ENCODE results near the gene ELOVL2. TPM values are rescaled to one million over a fixed set of nuclear protein-coding genes. Genes with fewer than 3 reads are reported as not detected.
"Not testable (repeated sequence)": the region's sequence is repeated elsewhere in the genome, so short reads cannot be mapped to it uniquely, and the experiment has no call there.

Gene ELOVL2
- total RNA-seq, 1 donor from 2014 or later = not detected

GRCh38 chr6:11012295-11012754 is 31.8 kb downstream of the ELOVL2 start:
- Mint-ChIP-seq H3K9me3 (no peaks in the 10 kb centered on the region), H3K27ac (no peak overlapping the region), H3K36me3 (ENCODE audit: low read depth) (no peaks in the 10 kb centered on the region), H3K27me3 (ENCODE audit: insufficient read depth) (peaks cover 9% of the 10 kb centered on the region), H3K4me1 (ENCODE audit: low read depth) (no peaks in the 10 kb centered on the region), H3K4me3 (no peak overlapping the region)
- intact Hi-C loops (cut with micrococcal nuclease) = no loop called here
- DNase-seq (ENCODE audit: low spot score) = no peak

- Mint-ChIP-seq H3K4me3 (no peak overlapping the region), H3K27ac (no peak overlapping the region), H3K4me1 (ENCODE audit: low read depth) (no peaks in the 10 kb centered on the region), H3K9me3 (no peaks in the 10 kb centered on the region), H3K36me3 (ENCODE audit: low read depth) (no peaks in the 10 kb centered on the region), H3K27me3 (ENCODE audit: insufficient read depth) (peaks cover 9% of the 10 kb centered on the region)
- intact Hi-C loops (cut with micrococcal nuclease) = no loop called here
- DNase-seq (ENCODE audit: low spot score) = no peak
Measured at GRCh38 chr6:11011787-11012234, 32.3 kb downstream of the ELOVL2 start.

- H3K4me1 Mint-ChIP-seq (ENCODE audit: low read depth) = no peaks in the 10 kb centered on the region
- no peaks in the 10 kb centered on the region for H3K36me3 Mint-ChIP-seq (ENCODE audit: low read depth)
- no peaks in the 10 kb centered on the region for H3K9me3 Mint-ChIP-seq
- no peak overlapping the region for H3K27ac Mint-ChIP-seq
- no peak for DNase-seq (ENCODE audit: low spot score)
- intact Hi-C loops (cut with micrococcal nuclease) = no loop called here
- H3K27me3 Mint-ChIP-seq (ENCODE audit: insufficient read depth) = peaks cover 11% of the 10 kb centered on the region
- H3K4me3 Mint-ChIP-seq = no peak overlapping the region
Measured at GRCh38 chr6:11009353-11009752, 34.8 kb downstream of the ELOVL2 start.

- DNase-seq (ENCODE audit: low spot score) = no peak
- Mint-ChIP-seq H3K4me1 (ENCODE audit: low read depth) (no peaks in the 10 kb centered on the region), H3K9me3 (no peaks in the 10 kb centered on the region), H3K4me3 (no peak overlapping the region), H3K27ac (no peak overlapping the region), H3K36me3 (ENCODE audit: low read depth) (no peaks in the 10 kb centered on the region), H3K27me3 (ENCODE audit: insufficient read depth) (peaks cover 11% of the 10 kb centered on the region)
- intact Hi-C loops (cut with micrococcal nuclease) = no loop called here
Measured at GRCh38 chr6:11008821-11009220, 35.3 kb downstream of the ELOVL2 start.

GRCh38 chr6:11007715-11008608 is 36.1 kb downstream of the ELOVL2 start:
- no peak overlapping the region for H3K27ac Mint-ChIP-seq
- no peak for DNase-seq (ENCODE audit: low spot score)
- H3K4me1 Mint-ChIP-seq (ENCODE audit: low read depth) = no peaks in the 10 kb centered on the region
- H3K4me3 Mint-ChIP-seq = no peak overlapping the region
- H3K9me3 Mint-ChIP-seq = no peaks in the 10 kb centered on the region
- intact Hi-C loops (cut with micrococcal nuclease) = no loop called here
- peaks cover 11% of the 10 kb centered on the region for H3K27me3 Mint-ChIP-seq (ENCODE audit: insufficient read depth)
- H3K36me3 Mint-ChIP-seq (ENCODE audit: low read depth) = no peaks in the 10 kb centered on the region

- Mint-ChIP-seq H3K4me3 (no peak overlapping the region), H3K9me3 (no peaks in the 10 kb centered on the region), H3K27ac (no peak overlapping the region), H3K27me3 (ENCODE audit: insufficient read depth) (peaks cover 12% of the 10 kb centered on the region), H3K36me3 (ENCODE audit: low read depth) (no peaks in the 10 kb centered on the region), H3K4me1 (ENCODE audit: low read depth) (no peaks in the 10 kb centered on the region)
- DNase-seq (ENCODE audit: low spot score) = no peak
- intact Hi-C loops (cut with micrococcal nuclease) = no loop called here
Measured at GRCh38 chr6:11006061-11006460, 38.0 kb downstream of the ELOVL2 start.

- H3K36me3 Mint-ChIP-seq (ENCODE audit: low read depth); intact Hi-C loops (cut with micrococcal nuclease); H3K27me3 Mint-ChIP-seq (ENCODE audit: insufficient read depth); H3K4me1 Mint-ChIP-seq (ENCODE audit: low read depth); DNase-seq (ENCODE audit: low spot score); H3K9me3 Mint-ChIP-seq; H3K27ac Mint-ChIP-seq; H3K4me3 Mint-ChIP-seq: not testable (repeated sequence)
Measured at GRCh38 chr6:11003297-11003696, 40.8 kb downstream of the ELOVL2 start.

GRCh38 chr6:11002176-11002575 is 41.9 kb downstream of the ELOVL2 start:
- Mint-ChIP-seq H3K27me3 (ENCODE audit: insufficient read depth) (peaks cover 6% of the 10 kb centered on the region), H3K4me3 (no peak overlapping the region), H3K4me1 (ENCODE audit: low read depth) (no peaks in the 10 kb centered on the region)

GRCh38 chr6:10999994-11000393 is 44.1 kb downstream of the ELOVL2 start:
- intact Hi-C loops (cut with micrococcal nuclease) = no loop called here

More at GRCh38 chr6:11002176-11002575, 41.9 kb downstream of the ELOVL2 start:
- intact Hi-C loops (cut with micrococcal nuclease) = no loop called here
- H3K27ac Mint-ChIP-seq = no peak overlapping the region
- H3K36me3 Mint-ChIP-seq (ENCODE audit: low read depth) = no peaks in the 10 kb centered on the region
- no peaks in the 10 kb centered on the region for H3K9me3 Mint-ChIP-seq
- DNase-seq (ENCODE audit: low spot score) = no peak

GRCh38 chr6:10995114-10995707 is 48.9 kb downstream of the ELOVL2 start:
- intact Hi-C loops (cut with micrococcal nuclease) = no loop called here
- no peaks in the 10 kb centered on the region for H3K9me3 Mint-ChIP-seq
- H3K36me3 Mint-ChIP-seq (ENCODE audit: low read depth) = no peaks in the 10 kb centered on the region
- no peak overlapping the region for H3K27ac Mint-ChIP-seq
- no peak for DNase-seq (ENCODE audit: low spot score)
- H3K4me3 Mint-ChIP-seq = no peak overlapping the region
- no peaks in the 10 kb centered on the region for H3K4me1 Mint-ChIP-seq (ENCODE audit: low read depth)
- peaks cover 8% of the 10 kb centered on the region for H3K27me3 Mint-ChIP-seq (ENCODE audit: insufficient read depth)

More at GRCh38 chr6:10999994-11000393, 44.1 kb downstream of the ELOVL2 start:
- H3K4me1 Mint-ChIP-seq (ENCODE audit: low read depth) = no peaks in the 10 kb centered on the region
- H3K36me3 Mint-ChIP-seq (ENCODE audit: low read depth) = no peaks in the 10 kb centered on the region
- H3K27me3 Mint-ChIP-seq (ENCODE audit: insufficient read depth) = peaks cover 5% of the 10 kb centered on the region
- no peak for DNase-seq (ENCODE audit: low spot score)
- H3K27ac Mint-ChIP-seq = no peak overlapping the region
- no peaks in the 10 kb centered on the region for H3K9me3 Mint-ChIP-seq
- H3K4me3 Mint-ChIP-seq = no peak overlapping the region

- peaks cover 8% of the 10 kb centered on the region for H3K27me3 Mint-ChIP-seq (ENCODE audit: insufficient read depth)
- no peaks in the 10 kb centered on the region for H3K36me3 Mint-ChIP-seq (ENCODE audit: low read depth)
- H3K4me3 Mint-ChIP-seq = no peak overlapping the region
- DNase-seq (ENCODE audit: low spot score) = no peak
- H3K27ac Mint-ChIP-seq = no peak overlapping the region
- no peaks in the 10 kb centered on the region for H3K9me3 Mint-ChIP-seq
- intact Hi-C loops (cut with micrococcal nuclease) = no loop called here
- no peaks in the 10 kb centered on the region for H3K4me1 Mint-ChIP-seq (ENCODE audit: low read depth)
Measured at GRCh38 chr6:10993896-10994295, 50.2 kb downstream of the ELOVL2 start.

GRCh38 chr6:10991115-10991514 is 53.0 kb downstream of the ELOVL2 start:
- peaks cover 8% of the 10 kb centered on the region for H3K27me3 Mint-ChIP-seq (ENCODE audit: insufficient read depth)

GRCh38 chr6:10989587-10989986 is 54.5 kb downstream of the ELOVL2 start:
- no peak overlapping the region for H3K4me3 Mint-ChIP-seq
- no peaks in the 10 kb centered on the region for H3K36me3 Mint-ChIP-seq (ENCODE audit: low read depth)
- no peak overlapping the region for H3K27ac Mint-ChIP-seq
- peaks cover 6% of the 10 kb centered on the region for H3K27me3 Mint-ChIP-seq (ENCODE audit: insufficient read depth)
- no peaks in the 10 kb centered on the region for H3K9me3 Mint-ChIP-seq
- DNase-seq (ENCODE audit: low spot score) = no peak
- H3K4me1 Mint-ChIP-seq (ENCODE audit: low read depth) = no peaks in the 10 kb centered on the region
- intact Hi-C loops (cut with micrococcal nuclease) = no loop called here

More at GRCh38 chr6:10991115-10991514, 53.0 kb downstream of the ELOVL2 start:
- Mint-ChIP-seq H3K4me3 (no peak overlapping the region), H3K9me3 (no peaks in the 10 kb centered on the region), H3K27ac (no peak overlapping the region), H3K4me1 (ENCODE audit: low read depth) (no peaks in the 10 kb centered on the region), H3K36me3 (ENCODE audit: low read depth) (no peaks in the 10 kb centered on the region)
- no peak for DNase-seq (ENCODE audit: low spot score)
- intact Hi-C loops (cut with micrococcal nuclease) = no loop called here

All from activated T-helper 1 cell treated with anti-CD3 and anti-CD28 coated beads, Interleukin-12 subunit alpha, Interleukin-12 subunit beta, Interleukin-2, Interleukin-4 antibody, amounts not matched to agents 30 ng/mL and 10 ng/mL and 1 ng/mL, durations not matched to agents 14 hours and 24 hours and 36 hours (primary cell).